ENCODE data around the gene RPL35.

Gene RPL35

GRCh38 chr9:124861342-124862229 is at the start of gene RPL35, which contains the start of gene ARPC5L:
RPL35 (minus strand) TSS chr9:124861957; CDS start chr9:124861912, 45 bp downstream.
ARPC5L (plus strand) TSS chr9:124862130; CDS start chr9:124869291, 7,161 bp downstream.
- TF ChIP-seq ZFX (IDR thresholded peaks at IDR 0.05) (peak; percentile 96; the same call in 1 of the 2 replicates), CTCF (conservative IDR thresholded peaks at IDR 0.05) (peak; percentile 40)
- H3K27ac ChIP-seq, result peak within 1 kb of the TSS; percentile 99

- TF ChIP-seq ZFX (IDR thresholded peaks at IDR 0.05) (no peak), CTCF (conservative IDR thresholded peaks at IDR 0.05) (no peak)
- H3K27ac ChIP-seq, result no peak overlapping the region
These were observed 46.3 kb upstream of the RPL35 start for GRCh38 chr9:124908098-124908497.

GRCh38 chr9:124906966-124907365 is 45.2 kb upstream of the RPL35 start:
- no peak for TF ChIP-seq ZFX (IDR thresholded peaks at IDR 0.05)
- TF ChIP-seq CTCF (conservative IDR thresholded peaks at IDR 0.05), result no peak
- no peak overlapping the region for H3K27ac ChIP-seq

GRCh38 chr9:124899845-124900244 is 38.1 kb upstream of the RPL35 start:
- no peak overlapping the region for H3K27ac ChIP-seq
- TF ChIP-seq CTCF (conservative IDR thresholded peaks at IDR 0.05) (no peak), ZFX (IDR thresholded peaks at IDR 0.05) (no peak)

GRCh38 chr9:124897570-124898460 is 36.1 kb upstream of the RPL35 start:
- TF ChIP-seq ZFX (IDR thresholded peaks at IDR 0.05) (no peak), CTCF (conservative IDR thresholded peaks at IDR 0.05) (no peak)
- H3K27ac ChIP-seq, result no peak overlapping the region

GRCh38 chr9:124894741-124895170 is 33.0 kb upstream of the RPL35 start:
- no peak overlapping the region for H3K27ac ChIP-seq
- TF ChIP-seq ZFX (IDR thresholded peaks at IDR 0.05) (no peak), CTCF (conservative IDR thresholded peaks at IDR 0.05) (no peak)

Measured in C4-2B (cell line).